GM12878 (cell line): ENCODE measurements around the gene EYS. TPM values are rescaled to one million over a fixed set of nuclear protein-coding genes. Genes with fewer than 3 reads are reported as not detected.

Source experiments
- ATAC-seq: fragments of 200-7000 bp; cut with Tn5 transposase; 3 replicates; pipeline ENCODE4 v1.9.1; 2020; ENCODE audit warnings: mild to moderate bottlenecking, moderate library complexity
- BruUV-seq: library from RNA; stranded (reverse); fragments of 400-500 nt; replicated peaks from 2 replicates; lab custom pipeline; 2021; lab: Mats Ljungman, UMichigan
- CTCF ChIA-PET: fragments of 300-600 bp; sonication (Branson Sonifier 250); formaldehyde crosslinking; extraction: SDS; loops from one replicate; lab custom pipeline; 2021; ENCODE audit warnings: inconsistent platforms; lab: Yijun Ruan, JAX
- POLR2A ChIA-PET: fragments of 350-600 bp; formaldehyde crosslinking; extraction: SDS; loops from one replicate; lab custom pipeline; 2021; ENCODE audit warnings: inconsistent platforms; lab: Charles Lee
- RAD21 ChIA-PET: fragments of 300-600 bp; sonication (Branson Sonifier 250); formaldehyde crosslinking; loops from one replicate; lab custom pipeline; 2023; ENCODE audit warnings: antibody characterized with exemption; ENCODE audit not compliant: unreplicated experiment; lab: Charles Lee
- SMC1A ChIA-PET: fragments of 300-600 bp; sonication (Branson Sonifier 250); formaldehyde crosslinking; loops from one replicate; lab custom pipeline; 2023; ENCODE audit not compliant: unreplicated experiment, uncharacterized antibody; lab: Charles Lee
- DNase-seq: peaks from one replicate; pipeline ENCODE4 v3.0.0-alpha.2; 2011; ENCODE audit warnings: low read depth, low spot score
- FAIRE-seq: peaks from 3 replicates; lab custom pipeline; 2011; peaks lifted over from hg19 to GRCh38; lab: Jason Lieb, UNC
- H2AFZ ChIP-seq: 2 replicates; pipeline ENCODE4 v1.6.0; 2011; ENCODE audit warnings: low read depth, low read length, control low read depth; ENCODE audit not compliant: control insufficient read depth
- H3K27ac ChIP-seq: 2 replicates; pipeline ENCODE4 v1.5.1; 2011; ENCODE audit warnings: control low read depth; ENCODE audit not compliant: control insufficient read depth, insufficient read depth
- H3K27me3 ChIP-seq, 2 experiments: replicated peaks in 1 of 2; 2 replicates each; pipeline versions ENCODE4 v1.6.0 to v1.6.1; 2011; ENCODE audit warnings: low read length in 1 of 2; ENCODE audit not compliant: control insufficient read depth in 2 of 2, insufficient read depth in 2 of 2
- H3K36me3 ChIP-seq, 2 experiments: 2 replicates each; pipeline ENCODE4 v1.5.1; 2011; ENCODE audit warnings: low read length in 1 of 2; ENCODE audit not compliant: control insufficient read depth in 2 of 2, insufficient read depth in 2 of 2
- H3K4me1 ChIP-seq: 2 replicates; pipeline ENCODE4 v1.6.1; 2011; ENCODE audit warnings: mild to moderate bottlenecking, low read length, moderate library complexity, mixed read lengths; ENCODE audit not compliant: control insufficient read depth, insufficient read depth
- H3K4me2 ChIP-seq: 2 replicates; pipeline ENCODE4 v1.6.0; 2011; ENCODE audit warnings: control low read depth; ENCODE audit not compliant: control insufficient read depth, insufficient read depth
- H3K4me3 ChIP-seq: fragments of 200-600 bp; sonication (generic); 2 replicates; pipeline ENCODE4 v1.5.1; 2016
- H3K79me2 ChIP-seq: 2 replicates; pipeline ENCODE4 v1.6.0; 2011; ENCODE audit warnings: low read length; ENCODE audit not compliant: control insufficient read depth, insufficient read depth
- H3K9ac ChIP-seq: 2 replicates; pipeline ENCODE4 v1.8.0; 2011; ENCODE audit warnings: low read length, control low read depth, mixed read lengths; ENCODE audit not compliant: control insufficient read depth, insufficient read depth
- H3K9me3 ChIP-seq: replicated peaks from 3 replicates; pipeline ENCODE4 v1.5.1; 2011; ENCODE audit warnings: mild to moderate bottlenecking, low read length; ENCODE audit not compliant: control insufficient read depth, insufficient read depth
- H4K20me1 ChIP-seq: 2 replicates; pipeline ENCODE4 v1.6.0; 2011; ENCODE audit not compliant: control insufficient read depth, insufficient read depth
- ASH2L ChIP-seq: fragments of 300-600, 200-600 bp; sonication (generic); IDR thresholded peaks from 2 replicates; pipeline ENCODE4 v1.6.1; 2017; ENCODE audit warnings: low read depth, mild to moderate bottlenecking, borderline replicate concordance
- FOXK2 ChIP-seq: fragments of 450-650 bp; IDR thresholded peaks from 2 replicates; pipeline ENCODE4 v1.6.1; 2017; ENCODE audit warnings: mild to moderate bottlenecking, moderate library complexity
- HDAC6 ChIP-seq: fragments of 200-600 bp; sonication (generic); IDR thresholded peaks from one replicate; pipeline ENCODE4 v1.8.0; 2017; ENCODE audit warnings: antibody characterized with exemption; ENCODE audit not compliant: unreplicated experiment
- MYB ChIP-seq: fragments of 150-350 bp; IDR thresholded peaks from 2 replicates; pipeline ENCODE4 v1.6.1; 2014; ENCODE audit warnings: mild to moderate bottlenecking, low read depth, low read length, borderline replicate concordance
- NR2F1 ChIP-seq: fragments of 450-650 bp; conservative IDR thresholded peaks from 2 replicates; pipeline ENCODE4 v1.6.1; 2017; ENCODE audit warnings: mild to moderate bottlenecking
- PAX8 ChIP-seq: fragments of 450-650 bp; IDR thresholded peaks from 2 replicates; pipeline ENCODE4 v1.6.1; 2017; ENCODE audit warnings: mild to moderate bottlenecking, moderate library complexity
- RB1 ChIP-seq: fragments of 450-650 bp; formaldehyde crosslinking; IDR thresholded peaks from 2 replicates; pipeline ENCODE4 v1.6.1; 2017; ENCODE audit warnings: mild to moderate bottlenecking, borderline replicate concordance
- SRF ChIP-seq, 2 experiments: IDR thresholded peaks; 2 replicates each; pipeline ENCODE4 v1.6.1; 2011; ENCODE audit warnings: low read depth in 2 of 2, low read length in 2 of 2, mild to moderate bottlenecking in 1 of 2, moderate library complexity in 1 of 2
- WRNIP1 ChIP-seq: IDR thresholded peaks from 2 replicates; pipeline ENCODE4 v1.6.1; 2011; ENCODE audit warnings: low read depth, low read length, improper control_type of control experiment, borderline replicate concordance
- YY1 ChIP-seq: IDR thresholded peaks from 2 replicates; pipeline ENCODE4 v1.6.1; 2011; ENCODE audit warnings: low read depth, mild to moderate bottlenecking, low read length
- ZZZ3 ChIP-seq: IDR thresholded peaks from 2 replicates; pipeline ENCODE4 v1.6.1; 2011; ENCODE audit warnings: low read depth; ENCODE audit not compliant: control insufficient read depth, insufficient read length
- in situ Hi-C: fragments of 300-500 bp; cut with MboI; formaldehyde crosslinking; loops from 9 replicates; pipeline ENCODE4 v1.14.3; 2018; ENCODE audit warnings: mixed read lengths
- intact Hi-C: fragments of 100-400 bp; cut with micrococcal nuclease; formaldehyde crosslinking; loops from one replicate; pipeline ENCODE4 v1.14.2; 2022; ENCODE audit not compliant: unreplicated experiment
- polyA plus RNA-seq, 11 experiments: library from polyadenylated mRNA; depleted of rRNA in 4 of 11; unstranded in 6 of 11; stranded (reverse) in 5 of 11; fragments of >200 nt; fragmentation: Nextera tagmentation in 4 of 11; fragmentation: Illumina TruSeq in 1 of 11; extraction: Ambion mirVana in 4 of 11; extraction: Trizol in 1 of 11; gene quantifications; 1 replicate in 1 of 11; 2 replicates in 10 of 11; pipeline versions ENCODE4 v1.2.1 to v1.2.3, GENCODE V29; 2011 to 2016; ENCODE audit warnings: inconsistent platforms in 2 of 11, missing spikeins in 2 of 11, low read depth in 1 of 11
- total RNA-seq, 4 experiments: library from RNA; depleted of rRNA in 3 of 4; stranded (reverse); fragments of >200 nt in 3 of 4; fragmentation: Illumina TruSeq in 1 of 4; extraction: Trizol in 1 of 4; gene quantifications; 2 replicates each; pipeline versions ENCODE4 v1.2.1 to v1.2.3, GENCODE V29; 2013 to 2021
- TF ChIP-seq, protein P1 (sequence below): fragments of 450-650 bp; IDR thresholded peaks from 2 replicates; pipeline ENCODE4 v1.6.1; 2017; ENCODE audit warnings: mild to moderate bottlenecking
- TF ChIP-seq, protein P2 (sequence below): fragments of 450-650 bp; IDR thresholded peaks from 2 replicates; pipeline ENCODE4 v1.6.1; 2018; ENCODE audit warnings: mild to moderate bottlenecking, low read depth, moderate library complexity; ENCODE audit not compliant: partially characterized antibody

The EYS gene
- total and polyA plus RNA-seq, 10 of the 15 experiments (the other 5 are each of a cell fraction or from before 2014, with no cell fraction given), result under 0.01 to 0.14 (median 0.02) TPM; not detected in 1

DNA sequence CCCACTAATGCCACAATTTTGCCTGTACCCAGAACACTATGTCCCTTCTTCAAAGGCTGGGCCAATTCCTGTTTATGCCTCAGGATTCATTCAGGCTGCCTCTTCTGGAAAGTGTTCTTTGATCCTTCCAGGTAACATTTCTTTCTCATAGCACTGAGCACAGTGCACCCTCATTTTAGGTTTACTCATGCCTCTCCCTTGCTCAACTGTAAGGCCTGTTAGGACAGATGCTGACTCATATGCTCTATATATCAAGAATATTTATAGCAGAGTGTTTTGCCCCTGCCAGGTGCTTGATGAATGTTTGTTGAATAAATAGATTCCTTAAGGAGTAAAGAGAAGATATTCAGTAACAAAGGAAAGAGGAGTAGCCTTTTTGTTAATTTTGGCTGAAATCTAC, 1807.5 kb downstream of the EYS start:
- no TSS peak for BruUV-seq
- H3K4me2 ChIP-seq, result no peak overlapping the region
- no peaks in the 10 kb centered on the region for H4K20me1 ChIP-seq
- no peaks in the 10 kb centered on the region for H3K9me3 ChIP-seq
- H3K9ac ChIP-seq, result no peak overlapping the region
- ChIA-PET SMC1A (no interaction called here), RAD21 (no interaction called here), CTCF (no interaction called here), POLR2A (no interaction called here)
- intact Hi-C loops, result no loop called here
- TF ChIP-seq ZZZ3 (no peak), ASH2L (no peak), YY1 (no peak), FOXK2 (no peak), HDAC6 (no peak), PAX8 (no peak), MYB (no peak), RB1 (no peak), SRF (IDR thresholded peaks at IDR 0.05; ENCODE audit: low read depth in 2 of 2, low read length in 2 of 2) (no peak), NR2F1 (no peak), WRNIP1 (no peak)
- TF ChIP-seq, protein P1, sequence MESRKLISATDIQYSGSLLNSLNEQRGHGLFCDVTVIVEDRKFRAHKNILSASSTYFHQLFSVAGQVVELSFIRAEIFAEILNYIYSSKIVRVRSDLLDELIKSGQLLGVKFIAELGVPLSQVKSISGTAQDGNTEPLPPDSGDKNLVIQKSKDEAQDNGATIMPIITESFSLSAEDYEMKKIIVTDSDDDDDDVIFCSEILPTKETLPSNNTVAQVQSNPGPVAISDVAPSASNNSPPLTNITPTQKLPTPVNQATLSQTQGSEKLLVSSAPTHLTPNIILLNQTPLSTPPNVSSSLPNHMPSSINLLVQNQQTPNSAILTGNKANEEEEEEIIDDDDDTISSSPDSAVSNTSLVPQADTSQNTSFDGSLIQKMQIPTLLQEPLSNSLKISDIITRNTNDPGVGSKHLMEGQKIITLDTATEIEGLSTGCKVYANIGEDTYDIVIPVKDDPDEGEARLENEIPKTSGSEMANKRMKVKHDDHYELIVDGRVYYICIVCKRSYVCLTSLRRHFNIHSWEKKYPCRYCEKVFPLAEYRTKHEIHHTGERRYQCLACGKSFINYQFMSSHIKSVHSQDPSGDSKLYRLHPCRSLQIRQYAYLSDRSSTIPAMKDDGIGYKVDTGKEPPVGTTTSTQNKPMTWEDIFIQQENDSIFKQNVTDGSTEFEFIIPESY, result no peak
- TF ChIP-seq, protein P2, sequence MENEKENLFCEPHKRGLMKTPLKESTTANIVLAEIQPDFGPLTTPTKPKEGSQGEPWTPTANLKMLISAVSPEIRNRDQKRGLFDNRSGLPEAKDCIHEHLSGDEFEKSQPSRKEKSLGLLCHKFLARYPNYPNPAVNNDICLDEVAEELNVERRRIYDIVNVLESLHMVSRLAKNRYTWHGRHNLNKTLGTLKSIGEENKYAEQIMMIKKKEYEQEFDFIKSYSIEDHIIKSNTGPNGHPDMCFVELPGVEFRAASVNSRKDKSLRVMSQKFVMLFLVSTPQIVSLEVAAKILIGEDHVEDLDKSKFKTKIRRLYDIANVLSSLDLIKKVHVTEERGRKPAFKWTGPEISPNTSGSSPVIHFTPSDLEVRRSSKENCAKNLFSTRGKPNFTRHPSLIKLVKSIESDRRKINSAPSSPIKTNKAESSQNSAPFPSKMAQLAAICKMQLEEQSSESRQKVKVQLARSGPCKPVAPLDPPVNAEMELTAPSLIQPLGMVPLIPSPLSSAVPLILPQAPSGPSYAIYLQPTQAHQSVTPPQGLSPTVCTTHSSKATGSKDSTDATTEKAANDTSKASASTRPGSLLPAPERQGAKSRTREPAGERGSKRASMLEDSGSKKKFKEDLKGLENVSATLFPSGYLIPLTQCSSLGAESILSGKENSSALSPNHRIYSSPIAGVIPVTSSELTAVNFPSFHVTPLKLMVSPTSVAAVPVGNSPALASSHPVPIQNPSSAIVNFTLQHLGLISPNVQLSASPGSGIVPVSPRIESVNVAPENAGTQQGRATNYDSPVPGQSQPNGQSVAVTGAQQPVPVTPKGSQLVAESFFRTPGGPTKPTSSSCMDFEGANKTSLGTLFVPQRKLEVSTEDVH, result no peak
- no peak overlapping the region for H2AFZ ChIP-seq
- in situ Hi-C loops, result no loop called here
- no peaks in the 10 kb centered on the region for H3K4me1 ChIP-seq
- H3K36me3 ChIP-seq, result no peaks in the 10 kb centered on the region
- ATAC-seq (no peak), FAIRE-seq (no peak), DNase-seq (no peak)
- no peak overlapping the region for H3K27ac ChIP-seq
- H3K79me2 ChIP-seq, result no peaks in the 10 kb centered on the region
- H3K4me3 ChIP-seq, result no peak overlapping the region
- no peaks in the 10 kb centered on the region for H3K27me3 ChIP-seq
